Prostate gland (tissue), 2 donors: ENCODE measurements around the gene GRIK2. TPM values are rescaled to one million over a fixed set of nuclear protein-coding genes. Genes with fewer than 3 reads are reported as not detected.
A peak's percentile ranks its signal among the peaks of the same experiment; 100 is the strongest.

Experiments
- DNase-seq: peaks from one replicate; pipeline ENCODE4 v3.0.0-alpha.2; 2019; ENCODE audit warnings: low spot score
- H3K27ac ChIP-seq, 2 donors: fragments of 200-600 bp; sonication (generic); 2 replicates each; pipeline ENCODE4 v1.5.1; 2017 to 2019
- H3K27me3 ChIP-seq: fragments of 200-600 bp; sonication (generic); replicated peaks from 2 replicates; pipeline ENCODE4 v1.5.1; 2019; ENCODE audit not compliant: insufficient read depth
- H3K36me3 ChIP-seq, 2 donors: fragments of 200-600 bp; sonication (generic); 1 replicate in 1 of 2; 2 replicates in 1 of 2; pipeline versions ENCODE4 v1.5.1 to v1.8.1; 2017 to 2019
- H3K4me1 ChIP-seq: fragments of 200-600 bp; sonication (generic); replicated peaks from 2 replicates; pipeline ENCODE4 v1.5.1; 2019
- H3K4me3 ChIP-seq, 2 donors: fragments of 200-600 bp; sonication (generic); 2 replicates each; pipeline ENCODE4 v1.5.1; 2017 to 2019
- H3K9me3 ChIP-seq: fragments of 200-600 bp; sonication (generic); 2 replicates; pipeline ENCODE4 v1.5.1; 2017
- CTCF ChIP-seq, 4 experiments: fragments of 200-600 bp in 2 of 4; fragments of 450-650 bp in 2 of 4; sonication (generic) in 2 of 4; IDR thresholded peaks; 1 replicate in 3 of 4; 2 replicates in 1 of 4; pipeline ENCODE4 v1.5.1; 2016 to 2019; ENCODE audit warnings: antibody characterized with exemption in 4 of 4, mild to moderate bottlenecking in 2 of 4, moderate library complexity in 2 of 4
- POLR2A ChIP-seq: fragments of 450-650 bp; IDR thresholded peaks from one replicate; pipeline ENCODE4 v1.6.1; 2016; ENCODE audit warnings: antibody characterized with exemption, mild to moderate bottlenecking
- POLR2AphosphoS5 ChIP-seq: sonication (generic); formaldehyde crosslinking; IDR thresholded peaks from one replicate; pipeline ENCODE4 v1.6.1; 2017; ENCODE audit warnings: antibody characterized with exemption
- WGBS: methylation state at CpG from one replicate; pipeline ENCODE4 v1.1.5; 2018; 5-methylcytosine and 5-hydroxymethylcytosine counted together
- intact Hi-C: fragments of 100-400 bp; cut with DNase I; formaldehyde crosslinking; loops from one replicate; pipeline ENCODE4 v1.14.2; 2022
- total RNA-seq, 2 donors: library from RNA; depleted of rRNA; stranded (reverse); fragments of >200 nt; gene quantifications; one replicate each; pipeline ENCODE4 v1.1.0, GENCODE V29; 2016

Gene GRIK2
- total RNA-seq, 2 donors from 2014 or later: 2.6 to 15.7 TPM

GRCh38 chr6:101445527-101445926, 52.0 kb downstream of the GRIK2 start:
- no peaks in the 10 kb centered on the region for H3K9me3 ChIP-seq
- TF ChIP-seq POLR2AphosphoS5 (no peak), POLR2A (no peak), CTCF (IDR thresholded peaks at IDR 0.05) (no peak)
- H3K4me3 ChIP-seq: no peak overlapping the region
- no peaks in the 10 kb centered on the region for H3K36me3 ChIP-seq
- intact Hi-C loops: no loop called here
- no peak for DNase-seq
- 16% methylated on average over 2 of the region's 2 CpGs for WGBS
- no peaks in the 10 kb centered on the region for H3K4me1 ChIP-seq
- no peak overlapping the region for H3K27ac ChIP-seq
- H3K27me3 ChIP-seq: no peaks in the 10 kb centered on the region

GRCh38 chr6:101450901-101451300, 57.4 kb downstream of the GRIK2 start:
- intact Hi-C loops: no loop called here
- TF ChIP-seq POLR2A (no peak), POLR2AphosphoS5 (no peak), CTCF (IDR thresholded peaks at IDR 0.05) (no peak)
- no peak overlapping the region for H3K27ac ChIP-seq
- H3K4me1 ChIP-seq: no peaks in the 10 kb centered on the region
- H3K27me3 ChIP-seq: no peaks in the 10 kb centered on the region
- WGBS: 85% methylated on average over 5 of the region's 5 CpGs
- no peak overlapping the region for H3K4me3 ChIP-seq
- DNase-seq: no peak
- H3K9me3 ChIP-seq: no peaks in the 10 kb centered on the region
- no peaks in the 10 kb centered on the region for H3K36me3 ChIP-seq

GRCh38 chr6:101451981-101452380, 58.5 kb downstream of the GRIK2 start:
- Histone ChIP-seq H3K27ac (no peak overlapping the region), H3K9me3 (no peaks in the 10 kb centered on the region), H3K4me1 (no peaks in the 10 kb centered on the region), H3K27me3 (no peaks in the 10 kb centered on the region), H3K4me3 (no peak overlapping the region), H3K36me3 (no peaks in the 10 kb centered on the region)
- no peak for DNase-seq
- 93% methylated on average over 1 of the region's 1 CpG for WGBS
- TF ChIP-seq POLR2A (no peak), POLR2AphosphoS5 (no peak), CTCF (IDR thresholded peaks at IDR 0.05) (no peak)
- intact Hi-C loops: no loop called here

GRCh38 chr6:101453221-101453620, 59.7 kb downstream of the GRIK2 start:
- Histone ChIP-seq H3K36me3 (no peaks in the 10 kb centered on the region), H3K9me3 (no peaks in the 10 kb centered on the region), H3K4me1 (no peaks in the 10 kb centered on the region), H3K27me3 (no peaks in the 10 kb centered on the region), H3K4me3 (no peak overlapping the region), H3K27ac (no peak overlapping the region)
- WGBS: 37% methylated on average over 4 of the region's 4 CpGs
- no peak for DNase-seq
- TF ChIP-seq POLR2A: no peak
- no peak for TF ChIP-seq POLR2AphosphoS5
- TF ChIP-seq CTCF (IDR thresholded peaks at IDR 0.05): no peak
- intact Hi-C loops: no loop called here

- Histone ChIP-seq H3K36me3 (no peaks in the 10 kb centered on the region), H3K27me3 (no peaks in the 10 kb centered on the region), H3K4me3 (no peak overlapping the region), H3K4me1 (no peaks in the 10 kb centered on the region), H3K27ac (no peak overlapping the region), H3K9me3 (no peaks in the 10 kb centered on the region)
- TF ChIP-seq CTCF (IDR thresholded peaks at IDR 0.05): no peak
- peak; percentile 38 for TF ChIP-seq POLR2AphosphoS5
- intact Hi-C loops: no loop called here
- 19% methylated on average over 3 of the region's 3 CpGs for WGBS
- DNase-seq: peak; percentile 23
These were observed 60.7 kb downstream of the GRIK2 start for GRCh38 chr6:101454106-101454676.
